Measurements from ENCODE around the gene THAP5.

- TF ChIP-seq EZH2 (IDR thresholded peaks at IDR 0.05; ENCODE audit: low read length, unreplicated experiment) (no peak), CTCF (conservative IDR thresholded peaks at IDR 0.05; ENCODE audit: low read depth, low read length) (no peak)
Observed at GRCh38 chr7:108603656-108604306, 34.3 kb upstream of the THAP5 start.
